ENCODE measurements around the gene WFDC9. TPM values are rescaled to one million over a fixed set of nuclear protein-coding genes. Genes with fewer than 3 reads are reported as not detected.
"Not testable (repeated sequence)": the region's sequence is repeated elsewhere in the genome, so short reads cannot be mapped to it uniquely, and the experiment has no call there.

WFDC9 gene
- total RNA-seq, 1 experiment from 2014 or later = not detected

- Histone ChIP-seq H3K4me3 (no peak within 1 kb of the TSS), H3K36me3 (no peaks in the 10 kb centered on the region), H3K27me3 (replicated peaks) (peaks cover 4% of the 10 kb centered on the region), H3K27ac (no peak within 1 kb of the TSS), H3K9me3 (replicated peaks) (no peaks in the 10 kb centered on the region), H3K4me1 (replicated peaks) (no peaks in the 10 kb centered on the region)
- peak in 1 of 2 experiments; percentile 32 for DNase-seq (ENCODE audit: low read depth in 1 of 2, low spot score in 2 of 2)
Observed at GRCh38 chr20:45629496-45630100, 1.5 kb downstream of the WFDC9 start, which contains the start of gene WFDC10A. TSS of gene WFDC10A (plus strand) at chr20:45629739. CDS start at chr20:45629814, 75 bp downstream.

- H3K36me3 ChIP-seq = no peaks in the 10 kb centered on the region
- H3K9me3 ChIP-seq (replicated peaks) = no peaks in the 10 kb centered on the region
- no peak for DNase-seq (ENCODE audit: low read depth in 1 of 2, low spot score in 2 of 2)
- H3K27ac ChIP-seq = no peak overlapping the region
- H3K27me3 ChIP-seq (replicated peaks) = peaks cover 4% of the 10 kb centered on the region; the same call in 1 of the 2 replicates
- H3K4me3 ChIP-seq = no peak overlapping the region
- H3K4me1 ChIP-seq (replicated peaks) = no peaks in the 10 kb centered on the region
Observed at GRCh38 chr20:45626540-45626939, 4.5 kb downstream of the WFDC9 start.

GRCh38 chr20:45621593-45621992 lies 9.5 kb downstream of the WFDC9 start:
- Histone ChIP-seq H3K9me3 (replicated peaks) (no peaks in the 10 kb centered on the region), H3K4me1 (replicated peaks) (no peaks in the 10 kb centered on the region), H3K27me3 (replicated peaks) (no peaks in the 10 kb centered on the region), H3K4me3 (no peak overlapping the region), H3K27ac (no peak overlapping the region), H3K36me3 (no peaks in the 10 kb centered on the region)
- DNase-seq (ENCODE audit: low read depth in 1 of 2, low spot score in 2 of 2) = no peak

GRCh38 chr20:45617591-45617990 lies 13.5 kb downstream of the WFDC9 start:
- Histone ChIP-seq H3K4me1 (replicated peaks) (no peaks in the 10 kb centered on the region), H3K27ac (no peak overlapping the region), H3K9me3 (replicated peaks) (no peaks in the 10 kb centered on the region), H3K4me3 (no peak overlapping the region), H3K36me3 (no peaks in the 10 kb centered on the region), H3K27me3 (replicated peaks) (no peaks in the 10 kb centered on the region; the same call in 1 of the 2 replicates)
- no peak for DNase-seq (ENCODE audit: low read depth in 1 of 2, low spot score in 2 of 2)

- no peaks in the 10 kb centered on the region for H3K9me3 ChIP-seq (replicated peaks)
- H3K4me1 ChIP-seq (replicated peaks) = no peaks in the 10 kb centered on the region
- no peak for DNase-seq (ENCODE audit: low read depth in 1 of 2, low spot score in 2 of 2)
- H3K4me3 ChIP-seq = no peak overlapping the region
- H3K27ac ChIP-seq = no peak overlapping the region
- no peaks in the 10 kb centered on the region for H3K36me3 ChIP-seq
- H3K27me3 ChIP-seq (replicated peaks) = peaks cover 6% of the 10 kb centered on the region; the same call in 1 of the 2 replicates
Observed at GRCh38 chr20:45612314-45612713, 18.8 kb downstream of the WFDC9 start.

GRCh38 chr20:45611054-45611453 lies 20.0 kb downstream of the WFDC9 start:
- Histone ChIP-seq H3K27me3 (replicated peaks) (peaks cover 6% of the 10 kb centered on the region; the same call in 1 of the 2 replicates), H3K27ac (no peak overlapping the region), H3K4me1 (replicated peaks) (no peaks in the 10 kb centered on the region), H3K4me3 (no peak overlapping the region), H3K36me3 (no peaks in the 10 kb centered on the region), H3K9me3 (replicated peaks) (no peaks in the 10 kb centered on the region; the same call in 1 of the 2 replicates)
- DNase-seq (ENCODE audit: low read depth in 1 of 2, low spot score in 2 of 2) = no peak

- H3K27me3 ChIP-seq (replicated peaks) = peaks cover 9% of the 10 kb centered on the region; the same call in 1 of the 2 replicates
- H3K36me3 ChIP-seq = no peaks in the 10 kb centered on the region
Observed at GRCh38 chr20:45607810-45608209, 23.3 kb downstream of the WFDC9 start.

GRCh38 chr20:45595235-45595634 lies 35.8 kb downstream of the WFDC9 start:
- Histone ChIP-seq H3K27ac (no peak overlapping the region), H3K4me1 (replicated peaks) (no peaks in the 10 kb centered on the region), H3K4me3 (no peak overlapping the region), H3K27me3 (replicated peaks) (no peaks in the 10 kb centered on the region), H3K9me3 (replicated peaks) (no peaks in the 10 kb centered on the region), H3K36me3 (no peaks in the 10 kb centered on the region)
- DNase-seq (ENCODE audit: low read depth in 1 of 2, low spot score in 2 of 2) = no peak

More at GRCh38 chr20:45607810-45608209, 23.3 kb downstream of the WFDC9 start:
- Histone ChIP-seq H3K9me3 (replicated peaks) (no peaks in the 10 kb centered on the region; the same call in 1 of the 2 replicates), H3K4me3 (no peak overlapping the region), H3K27ac (no peak overlapping the region), H3K4me1 (replicated peaks) (no peaks in the 10 kb centered on the region)
- DNase-seq (ENCODE audit: low read depth in 1 of 2, low spot score in 2 of 2) = no peak

GRCh38 chr20:45593498-45593897 lies 37.6 kb downstream of the WFDC9 start:
- H3K36me3 ChIP-seq = no peaks in the 10 kb centered on the region
- H3K4me1 ChIP-seq (replicated peaks) = no peaks in the 10 kb centered on the region
- no peaks in the 10 kb centered on the region for H3K9me3 ChIP-seq (replicated peaks)
- H3K27me3 ChIP-seq (replicated peaks) = no peaks in the 10 kb centered on the region
- H3K4me3 ChIP-seq = no peak overlapping the region
- no peak overlapping the region for H3K27ac ChIP-seq
- no peak for DNase-seq (ENCODE audit: low read depth in 1 of 2, low spot score in 2 of 2)

GRCh38 chr20:45592574-45593189 lies 38.4 kb downstream of the WFDC9 start:
- DNase-seq (ENCODE audit: low read depth in 1 of 2, low spot score in 2 of 2) = peak in 1 of 2 experiments; percentile 16
- Histone ChIP-seq H3K9me3 (replicated peaks) (no peaks in the 10 kb centered on the region), H3K27ac (no peak overlapping the region), H3K4me1 (replicated peaks) (no peaks in the 10 kb centered on the region), H3K4me3 (no peak overlapping the region), H3K36me3 (no peaks in the 10 kb centered on the region), H3K27me3 (replicated peaks) (0 out of 2 replicates have a peak, but pooled peaks cover 3% of the 10 kb centered on the region)

- 0 out of 2 replicates have a peak, but pooled peaks cover 3% of the 10 kb centered on the region for H3K27me3 ChIP-seq (replicated peaks)
- no peaks in the 10 kb centered on the region for H3K4me1 ChIP-seq (replicated peaks)
- DNase-seq (ENCODE audit: low read depth in 1 of 2, low spot score in 2 of 2) = no peak
- H3K36me3 ChIP-seq = no peaks in the 10 kb centered on the region
- H3K27ac ChIP-seq = no peak overlapping the region
- no peaks in the 10 kb centered on the region for H3K9me3 ChIP-seq (replicated peaks)
- H3K4me3 ChIP-seq = no peak overlapping the region
Observed at GRCh38 chr20:45589725-45590124, 41.4 kb downstream of the WFDC9 start.

- no peaks in the 10 kb centered on the region for H3K9me3 ChIP-seq (replicated peaks)
- H3K36me3 ChIP-seq = no peaks in the 10 kb centered on the region
- H3K4me3 ChIP-seq = no peak overlapping the region
- DNase-seq (ENCODE audit: low read depth in 1 of 2, low spot score in 2 of 2) = no peak
- no peaks in the 10 kb centered on the region for H3K4me1 ChIP-seq (replicated peaks)
- H3K27me3 ChIP-seq (replicated peaks) = 0 out of 2 replicates have a peak, but pooled peaks cover 3% of the 10 kb centered on the region
- no peak overlapping the region for H3K27ac ChIP-seq
Observed at GRCh38 chr20:45588800-45589199, 42.3 kb downstream of the WFDC9 start.

GRCh38 chr20:45585986-45586385 lies 45.1 kb downstream of the WFDC9 start:
- H3K9me3 ChIP-seq (replicated peaks); DNase-seq (ENCODE audit: low read depth in 1 of 2, low spot score in 2 of 2): not testable (repeated sequence)

GRCh38 chr20:45584294-45584693 lies 46.8 kb downstream of the WFDC9 start:
- H3K4me3 ChIP-seq; DNase-seq (ENCODE audit: low read depth in 1 of 2, low spot score in 2 of 2); H3K4me1 ChIP-seq (replicated peaks); H3K27me3 ChIP-seq (replicated peaks); H3K9me3 ChIP-seq (replicated peaks); H3K36me3 ChIP-seq; H3K27ac ChIP-seq: not testable (repeated sequence)

More at GRCh38 chr20:45585986-45586385, 45.1 kb downstream of the WFDC9 start:
- not testable (repeated sequence) for H3K27me3 ChIP-seq (replicated peaks); H3K27ac ChIP-seq; H3K36me3 ChIP-seq; H3K4me1 ChIP-seq (replicated peaks); H3K4me3 ChIP-seq
